SU-DHL-6 (cell line): ENCODE data around the gene PHACTR3.

Experiments
- CTCF ChIP-seq: fragments of 200-600 bp; sonication (generic); IDR thresholded peaks from one replicate; pipeline ENCODE4 v1.5.1; 2017; ENCODE audit warnings: antibody characterized with exemption, mild to moderate bottlenecking, low read length, moderate library complexity; ENCODE audit not compliant: insufficient read depth, poor library complexity, severe bottlenecking
- EZH2phosphoT487 ChIP-seq: fragments of 200-600 bp; sonication (generic), shearing (Covaris generic); conservative IDR thresholded peaks from 2 replicates; pipeline ENCODE4 v1.6.1; 2018; ENCODE audit warnings: mild to moderate bottlenecking, antibody characterized with exemption, low read length, moderate library complexity, mixed read lengths

GRCh38 chr20:59745716-59746115 is 141.4 kb downstream of the PHACTR3 start:
- TF ChIP-seq CTCF = no peak
- TF ChIP-seq EZH2phosphoT487 = no peak
